ENCODE data around the gene FBLN1.
A peak's percentile ranks its signal among the peaks of the same experiment; 100 is the strongest.

FBLN1 gene

DNA sequence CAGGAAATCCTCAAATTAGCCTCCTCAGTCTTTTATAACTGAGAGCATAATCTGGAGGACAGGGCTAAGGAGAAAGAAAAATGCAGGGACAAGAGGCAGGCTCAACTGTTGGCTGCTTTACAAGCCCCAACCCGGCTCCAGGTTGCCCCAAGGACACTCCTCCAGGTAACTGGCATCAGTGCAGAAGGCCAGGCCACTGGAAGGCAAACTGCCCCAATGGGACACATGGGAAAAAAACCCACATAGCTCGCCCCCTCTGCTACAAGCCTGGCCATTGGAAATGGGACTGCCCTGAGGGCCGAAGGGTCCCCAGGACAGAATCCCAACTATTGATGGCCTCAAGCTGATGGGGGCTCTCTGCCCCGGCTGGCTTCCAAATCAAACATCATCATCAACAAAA is 17.9 kb upstream of the FBLN1 start:
- H3K27me3 ChIP-seq (ENCODE audit: control insufficient read depth, insufficient read depth, low read length), result no peaks in the 10 kb centered on the region
- TF ChIP-seq, protein P1, sequence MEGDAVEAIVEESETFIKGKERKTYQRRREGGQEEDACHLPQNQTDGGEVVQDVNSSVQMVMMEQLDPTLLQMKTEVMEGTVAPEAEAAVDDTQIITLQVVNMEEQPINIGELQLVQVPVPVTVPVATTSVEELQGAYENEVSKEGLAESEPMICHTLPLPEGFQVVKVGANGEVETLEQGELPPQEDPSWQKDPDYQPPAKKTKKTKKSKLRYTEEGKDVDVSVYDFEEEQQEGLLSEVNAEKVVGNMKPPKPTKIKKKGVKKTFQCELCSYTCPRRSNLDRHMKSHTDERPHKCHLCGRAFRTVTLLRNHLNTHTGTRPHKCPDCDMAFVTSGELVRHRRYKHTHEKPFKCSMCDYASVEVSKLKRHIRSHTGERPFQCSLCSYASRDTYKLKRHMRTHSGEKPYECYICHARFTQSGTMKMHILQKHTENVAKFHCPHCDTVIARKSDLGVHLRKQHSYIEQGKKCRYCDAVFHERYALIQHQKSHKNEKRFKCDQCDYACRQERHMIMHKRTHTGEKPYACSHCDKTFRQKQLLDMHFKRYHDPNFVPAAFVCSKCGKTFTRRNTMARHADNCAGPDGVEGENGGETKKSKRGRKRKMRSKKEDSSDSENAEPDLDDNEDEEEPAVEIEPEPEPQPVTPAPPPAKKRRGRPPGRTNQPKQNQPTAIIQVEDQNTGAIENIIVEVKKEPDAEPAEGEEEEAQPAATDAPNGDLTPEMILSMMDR (IDR thresholded peaks at IDR 0.05), result no peak
- H3K27ac ChIP-seq, result peak overlapping the region; percentile 42

GRCh38 chr22:45485261-45485660 is 17.4 kb upstream of the FBLN1 start:
- H3K27me3 ChIP-seq (ENCODE audit: control insufficient read depth, insufficient read depth, low read length), result no peaks in the 10 kb centered on the region
- H3K9ac ChIP-seq, result no peak overlapping the region
- H3K4me2 ChIP-seq (ENCODE audit: low read length), result no peak overlapping the region
- TF ChIP-seq, protein P1 (IDR thresholded peaks at IDR 0.05), result no peak
- H3K4me3 ChIP-seq (ENCODE audit: low read depth, low read length), result no peak overlapping the region
- H3K4me1 ChIP-seq, result peaks cover 11% of the 10 kb centered on the region
- no peaks in the 10 kb centered on the region for H3K36me3 ChIP-seq (ENCODE audit: control insufficient read depth, insufficient read depth, low read length)
- no peaks in the 10 kb centered on the region for H3K79me2 ChIP-seq
- H3K9me3 ChIP-seq (ENCODE audit: control insufficient read depth, low read length), result no peaks in the 10 kb centered on the region
- no peak overlapping the region for H3K27ac ChIP-seq
- no peak overlapping the region for H2AFZ ChIP-seq

More for the DNA sequence above, 17.9 kb upstream of the FBLN1 start:
- H3K9me3 ChIP-seq (ENCODE audit: control insufficient read depth, low read length), result no peaks in the 10 kb centered on the region
- no peaks in the 10 kb centered on the region for H3K36me3 ChIP-seq (ENCODE audit: control insufficient read depth, insufficient read depth, low read length)
- H3K4me2 ChIP-seq (ENCODE audit: low read length), result no peak overlapping the region
- no peaks in the 10 kb centered on the region for H3K79me2 ChIP-seq
- no peak overlapping the region for H2AFZ ChIP-seq
- no peak overlapping the region for H3K4me3 ChIP-seq (ENCODE audit: low read depth, low read length)
- H3K4me1 ChIP-seq, result peaks cover 11% of the 10 kb centered on the region
- H3K9ac ChIP-seq, result no peak overlapping the region

GRCh38 chr22:45488764-45489370 is 13.8 kb upstream of the FBLN1 start:
- Histone ChIP-seq H3K4me1 (peaks cover 6% of the 10 kb centered on the region), H3K27ac (no peak overlapping the region), H3K4me2 (ENCODE audit: low read length) (no peak overlapping the region), H3K36me3 (ENCODE audit: control insufficient read depth, insufficient read depth, low read length) (no peaks in the 10 kb centered on the region), H3K9me3 (ENCODE audit: control insufficient read depth, low read length) (no peaks in the 10 kb centered on the region), H2AFZ (no peak overlapping the region), H3K27me3 (ENCODE audit: control insufficient read depth, insufficient read depth, low read length) (no peaks in the 10 kb centered on the region), H3K79me2 (no peaks in the 10 kb centered on the region), H3K4me3 (ENCODE audit: low read depth, low read length) (no peak overlapping the region), H3K9ac (no peak overlapping the region)
- TF ChIP-seq, protein P1 (IDR thresholded peaks at IDR 0.05), result no peak

DNA sequence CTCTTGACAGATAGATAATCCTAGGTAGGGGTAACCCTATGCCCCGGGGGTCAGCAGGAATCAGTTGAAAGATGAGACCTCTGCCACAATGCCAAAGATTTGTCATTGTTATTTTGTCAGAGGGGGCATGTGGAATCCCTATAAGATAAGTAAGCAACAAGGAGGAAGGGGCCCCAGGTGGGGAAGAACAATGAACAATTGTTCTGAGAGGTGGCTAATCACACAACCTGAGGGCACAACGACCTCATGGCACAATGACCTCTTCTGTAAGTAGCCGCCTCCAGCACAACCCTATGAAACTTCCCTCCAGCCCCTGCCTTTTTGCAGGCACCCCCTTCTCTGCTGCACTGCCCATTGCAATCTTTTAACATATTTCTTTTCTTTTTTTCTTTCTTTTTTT is 11.8 kb upstream of the FBLN1 start:
- Histone ChIP-seq H2AFZ (no peak overlapping the region), H3K36me3 (ENCODE audit: control insufficient read depth, insufficient read depth, low read length) (no peaks in the 10 kb centered on the region), H3K27me3 (ENCODE audit: control insufficient read depth, insufficient read depth, low read length) (no peaks in the 10 kb centered on the region), H3K4me1 (no peaks in the 10 kb centered on the region), H3K4me2 (ENCODE audit: low read length) (no peak overlapping the region), H3K9me3 (ENCODE audit: control insufficient read depth, low read length) (no peaks in the 10 kb centered on the region), H3K79me2 (no peaks in the 10 kb centered on the region), H3K27ac (no peak overlapping the region), H3K9ac (no peak overlapping the region), H3K4me3 (ENCODE audit: low read depth, low read length) (no peak overlapping the region)
- TF ChIP-seq, protein P1 (IDR thresholded peaks at IDR 0.05), result no peak

GRCh38 chr22:45491841-45492240 is 10.8 kb upstream of the FBLN1 start:
- Histone ChIP-seq H3K9ac (no peak overlapping the region), H3K27ac (no peak overlapping the region), H3K4me1 (no peaks in the 10 kb centered on the region), H2AFZ (no peak overlapping the region), H3K4me3 (ENCODE audit: low read depth, low read length) (no peak overlapping the region), H3K79me2 (no peaks in the 10 kb centered on the region), H3K9me3 (ENCODE audit: control insufficient read depth, low read length) (no peaks in the 10 kb centered on the region), H3K36me3 (ENCODE audit: control insufficient read depth, insufficient read depth, low read length) (no peaks in the 10 kb centered on the region), H3K4me2 (ENCODE audit: low read length) (no peak overlapping the region), H3K27me3 (ENCODE audit: control insufficient read depth, insufficient read depth, low read length) (no peaks in the 10 kb centered on the region)
- TF ChIP-seq, protein P1 (IDR thresholded peaks at IDR 0.05), result no peak
